OCI-LY1 (cell line): ENCODE data around the gene RRAS2.

Experiments used
- H2AFZ ChIP-seq: fragments of 200-600 bp; sonication (generic), shearing (Covaris generic); 2 replicates; pipeline ENCODE4 v1.6.0; 2014; ENCODE audit warnings: antibody characterized with exemption, mild to moderate bottlenecking, low read length
- H3F3A ChIP-seq: fragments of 200-600 bp; sonication (generic), shearing (Covaris generic); 2 replicates; pipeline ENCODE4 v1.6.0; 2014; ENCODE audit warnings: mild to moderate bottlenecking, antibody characterized with exemption, low read length, moderate library complexity; ENCODE audit not compliant: insufficient read depth
- H3K27ac ChIP-seq: fragments of 200-600 bp; sonication (generic); 2 replicates; pipeline ENCODE4 v1.5.1; 2014; ENCODE audit warnings: low read length, mixed run types, mild to moderate bottlenecking, low read depth; ENCODE audit not compliant: poor library complexity, severe bottlenecking
- H3K27me3 ChIP-seq: fragments of 200-600 bp; sonication (generic); 2 replicates; pipeline ENCODE4 v1.6.0; 2014; ENCODE audit warnings: antibody characterized with exemption, mild to moderate bottlenecking, low read length, moderate library complexity; ENCODE audit not compliant: insufficient read depth
- H3K36me3 ChIP-seq: fragments of 200-600 bp; sonication (generic); 2 replicates; pipeline ENCODE4 v1.6.1; 2014; ENCODE audit warnings: mild to moderate bottlenecking, antibody characterized with exemption, low read length, moderate library complexity, mixed read lengths; ENCODE audit not compliant: insufficient read depth
- H3K4me1 ChIP-seq: fragments of 200-600 bp; sonication (generic); 2 replicates; pipeline ENCODE4 v1.5.1; 2014; ENCODE audit warnings: mild to moderate bottlenecking, low read length, moderate library complexity; ENCODE audit not compliant: insufficient read depth, severe bottlenecking
- H3K4me2 ChIP-seq: fragments of 200-600 bp; sonication (generic), shearing (Covaris generic); 2 replicates; pipeline ENCODE4 v1.6.1; 2014; ENCODE audit warnings: low read length
- H3K4me3 ChIP-seq: fragments of 200-600 bp; sonication (generic); 2 replicates; pipeline ENCODE4 v1.5.1; 2014; ENCODE audit warnings: low read length, low read depth, mild to moderate bottlenecking, mixed read lengths; ENCODE audit not compliant: poor library complexity, severe bottlenecking
- H3K79me2 ChIP-seq: fragments of 200-600 bp; shearing (Covaris generic); 2 replicates; pipeline ENCODE4 v1.6.1; 2016; ENCODE audit warnings: mixed run types, low read length, mixed read lengths; ENCODE audit not compliant: insufficient read depth
- H3K9ac ChIP-seq: fragments of 200-600 bp; sonication (generic), shearing (Covaris generic); 2 replicates; pipeline ENCODE4 v1.6.1; 2014; ENCODE audit warnings: mild to moderate bottlenecking, low read length, mixed read lengths
- H3K9me2 ChIP-seq: fragments of 200-600 bp; sonication (generic), shearing (Covaris generic); 2 replicates; pipeline ENCODE4 v1.6.1; 2014; ENCODE audit warnings: low read depth, mild to moderate bottlenecking, low read length, mixed read lengths
- H3K9me3 ChIP-seq: fragments of 200-600 bp; shearing (Covaris generic); 2 replicates; pipeline ENCODE4 v1.6.1; 2014; ENCODE audit warnings: low read length, mixed read lengths
- H4K20me1 ChIP-seq: fragments of 200-600 bp; sonication (generic), shearing (Covaris generic); 2 replicates; pipeline ENCODE4 v1.6.0; 2016; ENCODE audit warnings: mild to moderate bottlenecking, low read length; ENCODE audit not compliant: insufficient read depth
- EZH2 ChIP-seq: fragments of 200-600 bp; sonication (generic), shearing (Covaris generic); IDR thresholded peaks from 2 replicates; pipeline ENCODE4 v1.8.0; 2017; ENCODE audit warnings: borderline replicate concordance, mixed run types, mild to moderate bottlenecking, antibody characterized with exemption, low read length, moderate library complexity, mixed read lengths
- TF ChIP-seq, protein P1 (sequence below): fragments of 200-600 bp; sonication (generic), shearing (Covaris generic); IDR thresholded peaks from 2 replicates; pipeline ENCODE4 v1.5.1; 2017; ENCODE audit warnings: mild to moderate bottlenecking, antibody characterized with exemption, low read length, moderate library complexity, mixed read lengths

Gene RRAS2

DNA sequence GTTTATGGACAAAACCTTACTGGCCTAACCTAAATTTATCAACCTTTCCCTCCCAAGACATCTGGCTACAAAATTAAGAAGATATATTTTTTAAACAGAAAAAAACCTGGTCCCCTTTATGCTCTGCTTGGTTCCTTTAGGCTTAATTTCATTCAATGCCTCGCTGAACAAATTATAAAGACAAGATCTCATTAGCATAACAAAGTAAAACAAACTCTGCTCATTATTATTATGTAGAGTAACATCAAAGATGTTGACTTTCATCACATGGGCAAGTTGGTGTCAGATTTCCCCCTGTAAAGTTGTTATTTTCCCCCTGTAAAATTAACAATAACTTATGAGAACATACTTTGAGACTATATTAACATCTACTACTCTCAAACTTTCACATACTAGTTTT is 11.0 kb downstream of the RRAS2 start:
- Histone ChIP-seq H3K27ac (no peak overlapping the region), H3K9ac (no peak overlapping the region), H3K9me3 (peaks cover 5% of the 10 kb centered on the region; the same call in 1 of the 2 replicates), H3K4me3 (no peak overlapping the region), H3K27me3 (no peaks in the 10 kb centered on the region), H2AFZ (no peak overlapping the region), H3K4me2 (no peak overlapping the region), H4K20me1 (no peaks in the 10 kb centered on the region), H3K4me1 (peaks cover 5% of the 10 kb centered on the region), H3K36me3 (no peaks in the 10 kb centered on the region), H3K9me2 (no peaks in the 10 kb centered on the region), H3F3A (no peaks in the 10 kb centered on the region), H3K79me2 (peaks cover 16% of the 10 kb centered on the region)
- TF ChIP-seq, protein P1, sequence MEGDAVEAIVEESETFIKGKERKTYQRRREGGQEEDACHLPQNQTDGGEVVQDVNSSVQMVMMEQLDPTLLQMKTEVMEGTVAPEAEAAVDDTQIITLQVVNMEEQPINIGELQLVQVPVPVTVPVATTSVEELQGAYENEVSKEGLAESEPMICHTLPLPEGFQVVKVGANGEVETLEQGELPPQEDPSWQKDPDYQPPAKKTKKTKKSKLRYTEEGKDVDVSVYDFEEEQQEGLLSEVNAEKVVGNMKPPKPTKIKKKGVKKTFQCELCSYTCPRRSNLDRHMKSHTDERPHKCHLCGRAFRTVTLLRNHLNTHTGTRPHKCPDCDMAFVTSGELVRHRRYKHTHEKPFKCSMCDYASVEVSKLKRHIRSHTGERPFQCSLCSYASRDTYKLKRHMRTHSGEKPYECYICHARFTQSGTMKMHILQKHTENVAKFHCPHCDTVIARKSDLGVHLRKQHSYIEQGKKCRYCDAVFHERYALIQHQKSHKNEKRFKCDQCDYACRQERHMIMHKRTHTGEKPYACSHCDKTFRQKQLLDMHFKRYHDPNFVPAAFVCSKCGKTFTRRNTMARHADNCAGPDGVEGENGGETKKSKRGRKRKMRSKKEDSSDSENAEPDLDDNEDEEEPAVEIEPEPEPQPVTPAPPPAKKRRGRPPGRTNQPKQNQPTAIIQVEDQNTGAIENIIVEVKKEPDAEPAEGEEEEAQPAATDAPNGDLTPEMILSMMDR, result no peak
- no peak for TF ChIP-seq EZH2

DNA sequence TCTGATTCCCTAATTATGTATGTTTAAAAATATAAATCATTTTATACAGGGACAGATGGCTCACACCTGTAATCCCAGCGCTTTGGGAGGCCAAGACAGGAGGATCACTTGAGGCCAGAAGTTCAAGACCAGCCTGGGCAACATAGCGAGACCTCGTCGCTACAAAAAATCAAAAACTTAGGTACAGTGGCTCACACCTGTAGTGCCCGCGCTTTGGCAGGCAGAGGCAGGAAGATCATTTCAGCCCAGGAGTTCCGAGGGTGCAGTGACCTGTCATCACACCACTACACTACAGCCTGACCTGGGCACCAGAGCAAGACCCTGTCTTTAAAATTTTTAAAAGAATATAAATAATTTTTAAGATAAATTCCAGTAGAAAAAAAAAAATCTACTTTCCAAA is 11.5 kb downstream of the RRAS2 start:
- Histone ChIP-seq H3K9me2 (no peaks in the 10 kb centered on the region), H2AFZ (no peak overlapping the region), H3K27ac (no peak overlapping the region), H3K79me2 (peaks cover 17% of the 10 kb centered on the region), H3K9ac (no peak overlapping the region), H3K27me3 (no peaks in the 10 kb centered on the region), H3K9me3 (peaks cover 5% of the 10 kb centered on the region; the same call in 1 of the 2 replicates), H4K20me1 (no peaks in the 10 kb centered on the region), H3F3A (no peaks in the 10 kb centered on the region), H3K36me3 (no peaks in the 10 kb centered on the region), H3K4me2 (no peak overlapping the region), H3K4me3 (no peak overlapping the region), H3K4me1 (peaks cover 8% of the 10 kb centered on the region)
- TF ChIP-seq EZH2, result no peak
- TF ChIP-seq, protein P1, result no peak

DNA sequence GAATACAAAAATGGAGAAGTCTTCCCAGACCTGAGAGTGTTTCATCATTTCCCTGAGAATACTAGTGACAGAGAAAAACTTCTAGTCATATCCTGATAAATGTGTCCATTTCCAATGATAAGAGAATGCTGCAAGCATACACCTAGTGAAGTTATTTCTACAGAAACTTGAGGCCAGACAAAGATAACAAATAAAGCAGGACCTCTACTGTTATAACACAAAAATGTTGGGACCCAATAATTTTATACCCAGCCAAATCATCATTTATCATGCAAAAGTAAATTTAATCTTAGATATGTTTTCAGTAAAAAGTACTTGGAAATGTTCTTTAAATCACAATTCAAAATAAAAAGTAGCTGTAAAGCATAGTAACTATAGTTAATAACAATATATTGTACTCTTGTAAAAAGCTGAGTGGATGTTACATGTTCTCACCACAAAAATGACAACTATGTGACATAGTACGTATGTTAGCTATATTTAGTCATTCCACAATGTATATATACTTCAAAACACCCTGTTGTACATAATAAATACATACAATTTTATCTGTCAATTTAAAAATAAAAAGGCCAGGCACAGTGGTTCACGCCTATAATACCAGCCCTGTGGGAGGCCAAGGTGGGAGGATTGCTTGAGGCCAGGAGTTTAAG is 12.6 kb downstream of the RRAS2 start:
- H3K9me2 ChIP-seq, result no peaks in the 10 kb centered on the region
- no peak overlapping the region for H3K4me3 ChIP-seq
- peaks cover 22% of the 10 kb centered on the region for H3K79me2 ChIP-seq
- H3F3A ChIP-seq, result no peaks in the 10 kb centered on the region
- H3K4me1 ChIP-seq, result peaks cover 14% of the 10 kb centered on the region
- no peak overlapping the region for H3K27ac ChIP-seq
- H3K27me3 ChIP-seq, result no peaks in the 10 kb centered on the region
- no peaks in the 10 kb centered on the region for H4K20me1 ChIP-seq
- H3K9ac ChIP-seq, result no peak overlapping the region
- TF ChIP-seq, protein P1, result no peak
- no peak for TF ChIP-seq EZH2
- H2AFZ ChIP-seq, result no peak overlapping the region
- peaks cover 5% of the 10 kb centered on the region; the same call in 1 of the 2 replicates for H3K9me3 ChIP-seq
- no peak overlapping the region for H3K4me2 ChIP-seq
- no peaks in the 10 kb centered on the region for H3K36me3 ChIP-seq
